Hematopoietic multipotent progenitor cell treated with erythropoietin and hydrocortisone succinate and interleukin-3 and kit ligand, for 4 days (in vitro differentiated cells): ENCODE results near the gene PTPRD.

Experiments
- DNase-seq: peaks from one replicate; pipeline ENCODE4 v3.0.0-alpha.2; 2015

PTPRD gene

GRCh38 chr9:8604201-8604600 lies 2008.6 kb downstream of the PTPRD start:
- no peak for DNase-seq

GRCh38 chr9:8600914-8601680 lies 2011.7 kb downstream of the PTPRD start:
- DNase-seq: no peak

- no peak for DNase-seq
Measured at GRCh38 chr9:8599937-8600336, 2012.9 kb downstream of the PTPRD start.

DNA sequence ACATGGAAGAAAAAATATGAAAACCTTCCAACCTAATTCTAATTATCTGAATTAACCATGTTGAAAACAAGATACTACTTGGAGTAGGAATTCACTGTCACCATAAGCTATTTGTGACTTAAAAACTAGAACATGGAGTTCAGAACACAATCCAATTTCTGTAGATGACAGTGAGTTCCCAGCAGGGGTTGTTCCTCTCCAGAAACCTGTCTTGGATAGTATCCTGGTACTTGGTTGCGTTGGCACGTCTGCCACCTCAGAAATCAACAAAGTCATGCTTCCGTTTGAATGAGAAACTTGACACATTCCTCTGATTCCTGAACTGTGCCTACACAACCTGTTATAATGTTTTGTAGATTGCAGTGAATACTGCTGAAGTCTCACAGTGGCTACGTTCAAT lies 2023.3 kb downstream of the PTPRD start:
- no peak for DNase-seq

- DNase-seq: peak; percentile 29
Measured at GRCh38 chr9:8585036-8585435, 2027.8 kb downstream of the PTPRD start.

DNA sequence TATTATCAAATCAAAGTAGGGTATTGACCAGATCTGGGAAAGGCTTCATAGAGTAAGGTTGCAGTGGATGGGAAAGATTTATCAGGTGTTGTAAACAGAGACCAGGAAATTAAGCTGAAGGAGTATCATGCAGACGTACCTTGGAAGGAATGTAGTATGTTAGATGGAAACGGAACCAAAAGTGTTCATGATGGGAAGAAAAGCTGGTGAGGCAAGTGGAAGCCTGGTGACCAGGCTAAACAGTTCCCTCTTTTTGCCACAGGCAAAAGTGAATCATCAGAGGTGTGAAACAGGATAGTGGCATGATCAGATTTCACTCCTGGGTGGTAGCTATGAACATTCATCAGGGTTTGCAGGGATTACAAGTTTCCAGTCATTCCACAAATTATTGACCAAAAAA lies 2033.1 kb downstream of the PTPRD start:
- no peak for DNase-seq

- DNase-seq: no peak
Measured at GRCh38 chr9:8576741-8577140, 2036.1 kb downstream of the PTPRD start.

- no peak for DNase-seq
Measured at GRCh38 chr9:8574846-8575245, 2038.0 kb downstream of the PTPRD start.

- DNase-seq: no peak
Measured at GRCh38 chr9:8572209-8572608, 2040.6 kb downstream of the PTPRD start.

GRCh38 chr9:8571643-8572042 lies 2041.2 kb downstream of the PTPRD start:
- DNase-seq: no peak

DNA sequence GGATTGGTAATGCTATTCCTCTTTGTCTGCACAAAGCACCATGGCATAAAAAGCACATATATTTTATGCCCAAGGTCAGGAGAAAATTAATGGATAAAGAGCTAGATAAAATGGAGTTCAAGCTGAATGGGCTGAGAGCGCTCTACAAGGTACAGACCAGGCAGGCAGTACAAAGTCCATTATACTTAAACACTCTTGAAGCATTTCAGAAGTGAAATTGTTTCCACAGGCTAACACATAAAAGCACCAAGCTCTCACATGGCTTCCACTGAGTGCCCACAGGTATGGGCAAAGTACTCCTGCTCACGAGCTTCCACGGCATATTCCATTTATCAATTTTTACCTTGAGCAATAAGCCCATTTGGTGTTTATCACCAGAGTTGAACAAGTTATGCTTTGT lies 2042.0 kb downstream of the PTPRD start:
- no peak for DNase-seq

DNA sequence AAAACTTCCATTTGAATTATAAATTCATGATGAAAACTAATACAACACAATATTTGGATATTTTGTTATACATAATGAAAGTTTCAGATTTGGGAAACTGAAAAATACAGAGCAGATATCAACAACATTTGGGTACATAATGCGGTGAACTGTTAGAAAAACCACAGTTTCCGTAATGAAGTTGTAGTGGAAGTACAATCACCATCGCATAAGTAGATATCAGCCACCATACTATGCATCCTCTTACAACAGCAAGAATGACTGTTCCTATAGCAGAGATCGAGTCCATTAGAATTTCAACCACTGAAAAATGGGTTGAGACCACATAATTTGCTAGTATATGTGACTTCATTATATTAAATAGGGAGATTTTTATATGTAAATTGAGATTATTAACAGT lies 2043.0 kb downstream of the PTPRD start:
- peak; percentile 45 for DNase-seq

DNA sequence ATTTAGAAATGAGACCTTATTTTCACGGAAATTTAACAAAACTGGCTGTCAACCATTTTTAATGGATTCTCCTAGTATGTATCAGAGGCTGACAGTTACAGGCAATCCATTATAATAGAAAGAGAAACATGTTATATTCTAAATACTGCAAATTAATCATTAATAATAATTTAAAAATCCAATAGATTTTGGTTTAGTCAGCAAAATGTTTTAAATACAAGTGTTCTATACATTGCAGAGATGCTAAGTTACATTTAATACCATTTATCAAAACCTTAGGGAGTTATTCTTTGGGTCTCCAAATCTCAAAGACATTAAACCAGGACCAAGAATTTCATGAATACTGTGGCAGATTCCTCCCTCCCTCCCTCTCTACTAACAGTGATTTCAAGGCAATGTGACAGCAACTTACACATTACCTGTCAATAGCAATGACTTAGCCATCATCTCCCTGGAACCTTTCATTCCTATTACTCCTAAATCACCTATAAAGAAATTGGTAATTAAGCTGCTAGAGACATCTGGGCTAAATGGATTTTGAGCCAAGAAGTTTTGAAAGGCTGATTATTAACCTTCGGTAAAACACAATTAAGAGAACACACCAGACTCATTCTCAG lies 2044.7 kb downstream of the PTPRD start:
- DNase-seq: no peak

GRCh38 chr9:8564960-8565359 lies 2047.8 kb downstream of the PTPRD start:
- peak; percentile 78 for DNase-seq

GRCh38 chr9:8560560-8561525 lies 2052.0 kb downstream of the PTPRD start:
- no peak for DNase-seq

DNA sequence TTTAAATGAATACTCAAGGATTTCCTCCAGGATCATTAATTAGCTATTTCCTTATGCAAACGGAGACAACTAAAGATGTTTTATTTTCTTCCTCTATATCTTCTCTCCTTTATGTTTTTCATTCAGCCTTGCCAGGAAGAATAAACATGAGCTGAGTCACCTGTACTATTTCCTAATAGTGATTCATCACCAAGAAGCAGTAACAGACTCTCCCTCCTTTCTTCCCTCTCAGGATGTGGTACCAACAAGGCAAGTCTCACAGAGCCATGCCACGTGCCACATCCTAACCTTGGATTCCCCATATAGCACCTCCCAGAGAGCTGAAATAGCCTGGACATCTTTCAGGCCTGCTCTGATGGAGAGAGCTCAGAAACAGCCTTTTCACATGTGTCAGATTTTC lies 2054.6 kb downstream of the PTPRD start:
- DNase-seq: no peak

DNA sequence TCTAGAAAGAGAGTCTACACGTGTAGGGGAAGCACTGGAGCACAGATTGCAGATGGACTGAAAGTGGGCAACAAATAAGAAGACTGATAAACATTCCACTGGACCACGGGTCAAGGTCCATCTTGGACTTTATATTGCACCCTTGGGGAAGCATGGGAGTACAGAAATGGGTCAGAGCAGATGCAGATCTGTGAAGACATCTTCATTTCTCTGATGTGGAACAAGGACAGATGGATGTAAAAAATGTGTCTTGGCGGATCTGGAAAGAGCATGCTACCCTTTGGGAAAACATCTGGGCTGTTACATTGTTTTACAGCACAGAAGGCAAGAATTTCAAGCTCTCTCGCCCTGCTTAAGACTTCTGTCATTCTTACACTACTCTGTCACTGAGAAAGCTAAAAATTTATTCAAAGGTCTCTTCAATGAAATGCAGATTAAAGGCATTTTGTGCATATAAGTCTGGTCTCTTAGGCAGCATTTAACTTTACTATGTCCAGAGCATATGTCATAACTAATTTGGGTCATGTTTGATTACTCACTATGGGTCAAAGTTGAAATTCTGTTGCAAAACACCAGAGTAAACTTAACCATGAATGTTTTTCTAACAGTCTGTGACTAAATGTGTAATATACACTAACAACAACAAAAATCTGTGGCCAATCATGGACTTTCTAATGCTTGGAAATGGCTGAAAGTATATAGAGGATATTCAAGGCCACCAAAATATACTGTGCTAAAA lies 2056.9 kb downstream of the PTPRD start:
- no peak for DNase-seq

DNA sequence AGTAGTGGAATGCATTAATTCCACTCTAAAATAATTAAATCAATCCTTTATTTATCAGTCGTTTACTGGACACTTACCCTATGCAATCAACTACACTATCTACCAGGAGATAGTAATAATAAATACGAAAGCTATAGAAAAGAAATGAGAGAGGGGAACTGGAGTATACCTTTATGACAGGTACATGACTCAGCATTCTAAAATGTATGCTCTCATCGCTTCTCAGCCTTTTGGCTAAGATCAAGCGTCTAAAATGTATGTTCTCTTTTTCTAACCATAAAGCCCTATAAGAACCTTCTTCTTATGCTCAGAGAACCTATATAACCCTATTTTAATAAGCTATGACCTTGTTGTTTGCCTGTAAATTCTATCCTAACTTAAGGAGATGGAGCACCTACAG lies 2059.4 kb downstream of the PTPRD start:
- no peak for DNase-seq

DNA sequence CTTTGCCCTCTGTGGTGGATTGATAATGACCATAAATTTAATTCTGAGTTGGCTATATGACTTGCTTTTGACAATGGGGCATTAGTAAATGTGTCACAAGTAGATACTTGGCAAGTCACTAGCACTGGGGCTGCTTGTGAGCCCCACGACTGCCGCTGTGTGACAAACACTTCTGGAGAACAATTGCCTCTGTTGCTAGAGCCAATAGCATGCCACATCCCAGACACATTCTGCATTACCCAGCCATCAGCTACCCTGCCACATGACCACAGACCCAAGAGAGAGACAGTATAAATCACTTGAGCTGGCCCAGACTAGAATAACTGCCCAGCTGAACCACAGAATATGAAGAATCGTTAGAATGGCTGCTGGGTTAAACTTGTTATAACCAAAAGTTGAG lies 2060.1 kb downstream of the PTPRD start:
- DNase-seq: no peak

- no peak for DNase-seq
Measured at GRCh38 chr9:8549214-8549613, 2063.6 kb downstream of the PTPRD start.

- no peak for DNase-seq
Measured at GRCh38 chr9:8543219-8543618, 2069.6 kb downstream of the PTPRD start.

DNA sequence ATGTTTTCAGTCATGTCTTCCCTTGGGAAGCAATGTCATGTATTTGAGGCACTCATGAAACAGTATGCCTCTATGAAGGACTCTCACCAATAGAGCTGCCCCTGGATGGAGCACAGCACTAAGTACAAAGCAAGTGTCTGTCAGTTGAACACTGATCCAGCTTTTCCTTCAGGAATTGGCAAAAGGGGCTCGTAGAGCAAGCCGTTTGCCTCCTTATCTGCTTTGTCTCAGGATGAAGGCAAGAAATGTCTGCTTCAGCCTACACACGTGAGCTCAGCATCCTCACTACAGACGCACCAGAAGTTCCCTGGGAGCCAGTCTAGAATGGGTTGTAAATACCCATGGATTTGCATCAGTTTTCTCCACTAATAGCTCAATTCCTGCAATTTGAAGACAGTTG lies 2070.3 kb downstream of the PTPRD start:
- no peak for DNase-seq

GRCh38 chr9:8539681-8540197 lies 2073.1 kb downstream of the PTPRD start:
- DNase-seq: no peak
